ENCODE measurements around the gene MTG1. TPM values are rescaled to one million over a fixed set of nuclear protein-coding genes. Genes with fewer than 3 reads are reported as not detected.

The MTG1 gene
- total and polyA plus RNA-seq, 10 of the 15 experiments (the other 5 are each of a cell fraction or from before 2014, with no cell fraction given), result 6.2 to 104 (median 62.5) TPM

- H4K20me1 ChIP-seq (ENCODE audit: control insufficient read depth, insufficient read depth), result no peaks in the 10 kb centered on the region
- ATAC-seq (no peak), DNase-seq (ENCODE audit: low read depth, low spot score) (no peak), FAIRE-seq (no peak)
- H3K4me2 ChIP-seq (ENCODE audit: control insufficient read depth, insufficient read depth), result no peak overlapping the region
- no peak overlapping the region for H3K9ac ChIP-seq (ENCODE audit: control insufficient read depth, insufficient read depth, low read length)
- in situ Hi-C loops (cut with MboI), result no loop called here
- no peaks in the 10 kb centered on the region for H3K79me2 ChIP-seq (ENCODE audit: control insufficient read depth, insufficient read depth, low read length)
- intact Hi-C loops (cut with micrococcal nuclease; ENCODE audit: unreplicated experiment), result no loop called here
- 19% methylated on average over 10 of the region's 10 CpGs for whole genome bisulfite sequencing (ENCODE audit: insufficient coverage, insufficient replicate concordance, low lambda C conversion rate, missing lambda C conversion rate)
- ChIA-PET RAD21 (ENCODE audit: unreplicated experiment) (no interaction called here), SMC1A (ENCODE audit: uncharacterized antibody, unreplicated experiment) (no interaction called here), CTCF (interaction anchor here (1.0 to 2.2 kb wide), 3 partner anchors 16 to 125 kb away, joined by 3 to 10 read pairs (median 3); no protein-coding TSS in a partner anchor), POLR2A (no interaction called here)
- no peak overlapping the region for H2AFZ ChIP-seq (ENCODE audit: control insufficient read depth, low read depth, low read length)
- H3K36me3 ChIP-seq (ENCODE audit: control insufficient read depth in 2 of 2, insufficient read depth in 2 of 2, low read length in 1 of 2), result no peaks in the 10 kb centered on the region
- H3K27me3 ChIP-seq (replicated peaks in 1 of 2; ENCODE audit: control insufficient read depth in 2 of 2, insufficient read depth in 2 of 2, low read length in 1 of 2), result no peaks in the 10 kb centered on the region
- H3K27ac ChIP-seq (ENCODE audit: control insufficient read depth, insufficient read depth), result no peak overlapping the region
- H3K9me3 ChIP-seq (replicated peaks; ENCODE audit: control insufficient read depth, insufficient read depth, low read length), result no peaks in the 10 kb centered on the region; the same call in 2 of the 3 replicates
- no peak overlapping the region for H3K4me3 ChIP-seq
- TF ChIP-seq RAD21 (IDR thresholded peaks at IDR 0.05; ENCODE audit: insufficient read depth, low read depth, low read length), result no peak
- no peak for TF ChIP-seq RFX5 (IDR thresholded peaks at IDR 0.05; ENCODE audit: low read depth, low read length)
- no peak for TF ChIP-seq ZZZ3 (IDR thresholded peaks at IDR 0.05; ENCODE audit: control insufficient read depth, insufficient read length, low read depth)
- no peak for TF ChIP-seq MXI1 (IDR thresholded peaks at IDR 0.05; ENCODE audit: low read depth, low read length)
- TF ChIP-seq NR2C1 (IDR thresholded peaks at IDR 0.05), result no peak
- no peak for TF ChIP-seq ELK1 (IDR thresholded peaks at IDR 0.05; ENCODE audit: low read depth, low read length)
- no peak for TF ChIP-seq FOXK2 (IDR thresholded peaks at IDR 0.05)
- no peak for TF ChIP-seq MTA2 (IDR thresholded peaks at IDR 0.05; ENCODE audit: low read depth)
- no peak for TF ChIP-seq ZSCAN29 (IDR thresholded peaks at IDR 0.05)
- no peak for TF ChIP-seq PBX3 (IDR thresholded peaks at IDR 0.05; ENCODE audit: insufficient replicate concordance, low read depth, low read length)
- TF ChIP-seq KLF5 (IDR thresholded peaks at IDR 0.05; ENCODE audit: partially characterized antibody), result no peak
- TF ChIP-seq SIX5 (IDR thresholded peaks at IDR 0.05; ENCODE audit: low read depth, low read length, severe bottlenecking), result no peak
- no peak for TF ChIP-seq ZBTB40 (IDR thresholded peaks at IDR 0.05; ENCODE audit: borderline replicate concordance)
- TF ChIP-seq CEBPZ (IDR thresholded peaks at IDR 0.05; ENCODE audit: low read depth, low read length), result no peak
- no TSS peak for BruUV-seq (replicated peaks)
- H3K4me1 ChIP-seq (ENCODE audit: control insufficient read depth, insufficient read depth, low read length), result no peaks in the 10 kb centered on the region
Observed at GRCh38 chr10:133454204-133454893, 60.4 kb downstream of the MTG1 start.
